GM23248 (cell line): ENCODE results near the gene FAM234B. TPM values are rescaled to one million over a fixed set of nuclear protein-coding genes. Genes with fewer than 3 reads are reported as not detected.
A peak's percentile ranks its signal among the peaks of the same experiment; 100 is the strongest.

Experiments used
- DNase-seq: peaks from one replicate; pipeline ENCODE4 v3.0.0-alpha.2; 2015
- H2AFZ ChIP-seq: fragments of 200-600 bp; sonication (generic); 2 replicates; pipeline ENCODE4 v1.6.1; 2016; ENCODE audit warnings: antibody characterized with exemption
- H3F3A ChIP-seq: fragments of 200-600 bp; sonication (generic); 2 replicates; pipeline ENCODE4 v1.6.1; 2016; ENCODE audit warnings: mild to moderate bottlenecking, antibody characterized with exemption, mixed run types; ENCODE audit not compliant: insufficient read depth
- H3K27ac ChIP-seq: fragments of 200-600 bp; sonication (generic); 2 replicates; pipeline ENCODE4 v1.5.1; 2016; ENCODE audit warnings: mild to moderate bottlenecking
- H3K27me3 ChIP-seq: fragments of 200-600 bp; sonication (generic); replicated peaks from 2 replicates; pipeline ENCODE4 v1.6.1; 2016; ENCODE audit warnings: mild to moderate bottlenecking; ENCODE audit not compliant: insufficient read depth
- H3K36me3 ChIP-seq: fragments of 200-600 bp; sonication (generic); 2 replicates; pipeline ENCODE4 v1.6.1; 2016; ENCODE audit warnings: low read depth, mild to moderate bottlenecking
- H3K4me1 ChIP-seq: fragments of 200-600 bp; sonication (generic); 2 replicates; pipeline ENCODE4 v1.6.1; 2016; ENCODE audit warnings: mild to moderate bottlenecking; ENCODE audit not compliant: insufficient read depth
- H3K4me2 ChIP-seq: fragments of 200-600 bp; sonication (generic); one replicate; pipeline ENCODE4 v1.6.1; 2016; ENCODE audit warnings: mild to moderate bottlenecking; ENCODE audit not compliant: unreplicated experiment
- H3K4me3 ChIP-seq: fragments of 200-600 bp; sonication (generic); 2 replicates; pipeline ENCODE4 v1.5.1; 2016; ENCODE audit warnings: mild to moderate bottlenecking
- H3K79me2 ChIP-seq: fragments of 200-600 bp; sonication (generic); 2 replicates; pipeline ENCODE4 v1.6.1; 2016; ENCODE audit warnings: mild to moderate bottlenecking; ENCODE audit not compliant: insufficient read depth
- H3K9ac ChIP-seq: fragments of 200-600 bp; sonication (generic); 2 replicates; pipeline ENCODE4 v1.6.1; 2016; ENCODE audit warnings: mild to moderate bottlenecking
- H3K9me2 ChIP-seq: fragments of 200-600 bp; sonication (generic); 2 replicates; pipeline ENCODE4 v1.6.1; 2016; ENCODE audit warnings: mixed run types, mild to moderate bottlenecking, moderate library complexity; ENCODE audit not compliant: insufficient read depth
- H3K9me3 ChIP-seq: fragments of 200-600 bp; sonication (generic); one replicate; pipeline ENCODE4 v1.6.1; 2017; ENCODE audit warnings: low read depth
- H4K20me1 ChIP-seq: fragments of 200-600 bp; sonication (generic); 2 replicates; pipeline ENCODE4 v1.6.0; 2016; ENCODE audit not compliant: insufficient read depth
- EZH2 ChIP-seq: fragments of 200-600 bp; sonication (generic); IDR thresholded peaks from 2 replicates; pipeline ENCODE4 v1.6.1; 2018; ENCODE audit warnings: antibody characterized with exemption, mild to moderate bottlenecking; ENCODE audit not compliant: insufficient read depth, poor library complexity, severe bottlenecking
- EZH2phosphoT487 ChIP-seq: fragments of 200-600 bp; sonication (generic); IDR thresholded peaks from 2 replicates; pipeline ENCODE4 v1.6.1; 2018; ENCODE audit warnings: antibody characterized with exemption, moderate library complexity, mild to moderate bottlenecking, low read depth; ENCODE audit not compliant: insufficient read depth
- WGBS, 2 experiments: methylation state at CpG; one replicate each; pipeline ENCODE4 v1.1.6; 2015 to 2017; ENCODE audit warnings: low lambda C conversion rate in 2 of 2, low coverage in 1 of 2; ENCODE audit errors: missing lambda C conversion rate in 2 of 2; 5-methylcytosine and 5-hydroxymethylcytosine counted together
- in situ Hi-C: fragments of 300-500 bp; cut with MboI; formaldehyde crosslinking; loops from 2 replicates; pipeline ENCODE4 v1.15.0; 2020
- polyA plus RNA-seq: library from polyadenylated mRNA; unstranded; fragments of >200 nt; fragmentation: Nextera tagmentation; extraction: Ambion mirVana; gene quantifications from 2 replicates; pipeline ENCODE4 v1.2.1, GENCODE V29; 2016
- total RNA-seq: library from RNA; depleted of rRNA; stranded (reverse); fragments of >200 nt; shearing (Covaris generic); gene quantifications from 2 replicates; pipeline ENCODE4 v1.2.3, GENCODE V29; 2014

Gene FAM234B
- total and polyA plus RNA-seq, 2 experiments from 2014 or later = 5.0 to 5.1 TPM

DNA sequence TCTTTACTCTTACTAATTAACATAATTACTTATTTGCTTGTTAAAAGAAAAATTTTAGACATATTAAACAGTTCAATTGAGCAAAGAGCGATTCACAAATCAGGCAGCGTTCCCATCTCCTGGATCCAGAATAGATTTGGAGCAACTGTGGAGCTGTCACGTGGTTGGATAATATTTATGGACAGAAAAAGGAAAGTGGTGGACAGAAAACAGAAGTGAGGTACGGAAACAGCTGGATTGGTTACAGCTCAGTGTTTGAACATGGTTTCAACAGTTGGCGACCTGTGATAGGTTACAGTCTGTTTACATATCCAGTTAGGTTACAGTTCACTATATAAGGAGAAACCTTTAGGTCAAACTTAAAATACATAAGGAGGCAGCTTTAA lies 19.7 kb upstream of the FAM234B start:
- H3K4me2 ChIP-seq = peak overlapping the region; percentile 68
- H3K4me1 ChIP-seq = peaks cover 13% of the 10 kb centered on the region
- H3K36me3 ChIP-seq = no peaks in the 10 kb centered on the region
- H3K9ac ChIP-seq = peak overlapping the region; percentile 40
- H3K9me3 ChIP-seq = no peaks in the 10 kb centered on the region
- TF ChIP-seq EZH2phosphoT487 = no peak
- TF ChIP-seq EZH2 = no peak
- H3K79me2 ChIP-seq = no peaks in the 10 kb centered on the region
- WGBS, 2 experiments = 36 to 39% methylated on average over 5 of the region's 5 CpGs
- in situ Hi-C loops = loop anchor here (10.0 kb wide), 1 partner anchor 210 kb away; no protein-coding TSS in a partner anchor
- peak; percentile 27 for DNase-seq
- H3K27me3 ChIP-seq = no peaks in the 10 kb centered on the region
- no peaks in the 10 kb centered on the region for H3K9me2 ChIP-seq
- H3K27ac ChIP-seq = 0 out of 2 replicates have a peak overlapping the region, but pooled peaks have one; percentile 6
- no peaks in the 10 kb centered on the region for H4K20me1 ChIP-seq
- H3F3A ChIP-seq = no peaks in the 10 kb centered on the region
- H3K4me3 ChIP-seq = peak overlapping the region; percentile 39
- peak overlapping the region; percentile 68 for H2AFZ ChIP-seq

DNA sequence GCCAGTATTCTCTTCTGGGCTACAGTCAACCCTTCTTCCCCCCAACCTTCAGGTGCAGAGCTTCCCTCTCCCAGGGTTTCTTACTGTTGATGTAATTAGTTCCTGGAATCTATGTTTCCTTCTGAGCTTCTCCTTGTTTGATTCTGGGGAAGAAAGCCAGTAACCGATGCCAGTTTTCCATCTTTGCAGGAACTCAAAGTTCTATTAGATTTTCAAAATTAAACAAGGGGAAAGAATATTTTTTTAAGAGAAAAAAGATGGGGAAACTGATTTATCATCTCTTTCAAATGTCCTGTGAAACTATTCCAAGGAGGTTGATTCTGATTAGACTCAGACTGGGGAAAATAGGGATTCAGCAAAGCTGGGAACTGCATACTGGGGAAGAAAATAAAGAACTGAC lies 17.9 kb upstream of the FAM234B start:
- no peak overlapping the region for H3K27ac ChIP-seq
- no peaks in the 10 kb centered on the region for H3K36me3 ChIP-seq
- TF ChIP-seq EZH2phosphoT487 (no peak), EZH2 (no peak)
- WGBS, 2 experiments = 18 to 22% methylated on average over 1 of the region's 1 CpG
- no peaks in the 10 kb centered on the region for H4K20me1 ChIP-seq
- no peaks in the 10 kb centered on the region for H3K9me3 ChIP-seq
- no peak for DNase-seq
- H3K9ac ChIP-seq = no peak overlapping the region
- no peaks in the 10 kb centered on the region for H3K27me3 ChIP-seq
- peak overlapping the region; percentile 28; the same call in 1 of the 2 replicates for H3K4me3 ChIP-seq
- H3K9me2 ChIP-seq = no peaks in the 10 kb centered on the region
- in situ Hi-C loops = loop anchor here (10.0 to 25.0 kb wide), 2 partner anchors 209 to 511 kb away; no protein-coding TSS in a partner anchor
- H2AFZ ChIP-seq = peak overlapping the region; percentile 69
- H3F3A ChIP-seq = no peaks in the 10 kb centered on the region
- H3K4me1 ChIP-seq = peaks cover 13% of the 10 kb centered on the region
- peak overlapping the region; percentile 76 for H3K4me2 ChIP-seq
- H3K79me2 ChIP-seq = no peaks in the 10 kb centered on the region

DNA sequence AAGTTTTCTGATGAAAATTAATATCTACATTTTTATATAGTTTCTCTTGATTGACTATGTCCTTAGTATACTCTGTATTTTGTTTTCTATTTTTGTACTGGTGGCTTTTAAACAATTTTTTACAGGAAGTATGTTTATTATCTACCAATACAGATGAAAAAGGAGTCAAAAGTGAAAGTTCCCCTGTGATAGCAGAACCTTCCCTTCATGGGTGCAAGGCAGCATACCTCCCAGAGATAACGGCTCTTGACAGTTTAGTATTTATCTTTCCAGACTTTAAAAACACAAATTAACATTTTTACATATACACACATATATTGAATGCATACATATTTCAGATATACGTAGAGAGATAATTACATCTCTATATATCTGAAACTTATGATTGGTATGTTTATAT lies 17.1 kb upstream of the FAM234B start:
- Histone ChIP-seq H4K20me1 (no peaks in the 10 kb centered on the region), H3K4me3 (peak overlapping the region; percentile 28; the same call in 1 of the 2 replicates), H3F3A (no peaks in the 10 kb centered on the region), H3K9me3 (no peaks in the 10 kb centered on the region), H2AFZ (peak overlapping the region; percentile 69), H3K27ac (no peak overlapping the region), H3K79me2 (no peaks in the 10 kb centered on the region), H3K36me3 (no peaks in the 10 kb centered on the region), H3K4me2 (peak overlapping the region; percentile 76), H3K9me2 (no peaks in the 10 kb centered on the region), H3K9ac (no peak overlapping the region), H3K27me3 (no peaks in the 10 kb centered on the region), H3K4me1 (peaks cover 13% of the 10 kb centered on the region)
- no peak for DNase-seq
- in situ Hi-C loops = loop anchor here (10.0 to 25.0 kb wide), 2 partner anchors 208 to 510 kb away; no protein-coding TSS in a partner anchor
- TF ChIP-seq EZH2 = no peak
- WGBS, 2 experiments = 75 to 76% methylated on average over 2 of the region's 2 CpGs

- peaks cover 13% of the 10 kb centered on the region for H3K4me1 ChIP-seq
- H3F3A ChIP-seq = no peaks in the 10 kb centered on the region
- no peaks in the 10 kb centered on the region for H3K27me3 ChIP-seq
- H3K4me3 ChIP-seq = no peak overlapping the region
- no peaks in the 10 kb centered on the region for H4K20me1 ChIP-seq
- TF ChIP-seq EZH2phosphoT487 = no peak
- TF ChIP-seq EZH2 = no peak
- H2AFZ ChIP-seq = no peak overlapping the region
- in situ Hi-C loops = loop anchor here (10.0 to 25.0 kb wide), 2 partner anchors 207 to 510 kb away; no protein-coding TSS in a partner anchor
- no peaks in the 10 kb centered on the region for H3K9me3 ChIP-seq
- H3K9me2 ChIP-seq = no peaks in the 10 kb centered on the region
- DNase-seq = no peak
- no peak overlapping the region for H3K9ac ChIP-seq
- H3K79me2 ChIP-seq = no peaks in the 10 kb centered on the region
- no peaks in the 10 kb centered on the region for H3K36me3 ChIP-seq
- no peak overlapping the region for H3K4me2 ChIP-seq
- H3K27ac ChIP-seq = no peak overlapping the region
Observed at GRCh38 chr12:13027508-13027907, 16.7 kb upstream of the FAM234B start.
